Measurements from ENCODE around the gene MDN1.
"Not testable (repeated sequence)": the region's sequence is repeated elsewhere in the genome, so short reads cannot be mapped to it uniquely, and the experiment has no call there.

DNA sequence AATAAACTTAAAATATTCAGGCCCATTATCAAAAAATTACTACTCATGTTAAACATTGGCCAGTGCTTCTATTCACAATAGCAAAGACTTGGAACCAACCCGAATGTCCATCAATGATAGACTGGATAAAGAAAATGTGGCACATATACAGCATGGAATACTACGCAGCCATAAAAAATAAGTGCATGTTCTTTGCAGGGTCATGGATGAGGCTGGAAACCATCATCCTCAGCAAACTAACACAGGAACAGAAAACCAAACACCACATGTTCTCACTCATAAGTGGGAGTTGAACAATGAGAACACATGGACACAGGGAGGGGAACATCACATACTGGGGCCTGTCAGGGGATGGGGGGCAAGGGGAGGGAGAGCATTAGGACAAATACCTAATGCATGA lies 88.3 kb downstream of the MDN1 start:
- TF ChIP-seq, protein P1, sequence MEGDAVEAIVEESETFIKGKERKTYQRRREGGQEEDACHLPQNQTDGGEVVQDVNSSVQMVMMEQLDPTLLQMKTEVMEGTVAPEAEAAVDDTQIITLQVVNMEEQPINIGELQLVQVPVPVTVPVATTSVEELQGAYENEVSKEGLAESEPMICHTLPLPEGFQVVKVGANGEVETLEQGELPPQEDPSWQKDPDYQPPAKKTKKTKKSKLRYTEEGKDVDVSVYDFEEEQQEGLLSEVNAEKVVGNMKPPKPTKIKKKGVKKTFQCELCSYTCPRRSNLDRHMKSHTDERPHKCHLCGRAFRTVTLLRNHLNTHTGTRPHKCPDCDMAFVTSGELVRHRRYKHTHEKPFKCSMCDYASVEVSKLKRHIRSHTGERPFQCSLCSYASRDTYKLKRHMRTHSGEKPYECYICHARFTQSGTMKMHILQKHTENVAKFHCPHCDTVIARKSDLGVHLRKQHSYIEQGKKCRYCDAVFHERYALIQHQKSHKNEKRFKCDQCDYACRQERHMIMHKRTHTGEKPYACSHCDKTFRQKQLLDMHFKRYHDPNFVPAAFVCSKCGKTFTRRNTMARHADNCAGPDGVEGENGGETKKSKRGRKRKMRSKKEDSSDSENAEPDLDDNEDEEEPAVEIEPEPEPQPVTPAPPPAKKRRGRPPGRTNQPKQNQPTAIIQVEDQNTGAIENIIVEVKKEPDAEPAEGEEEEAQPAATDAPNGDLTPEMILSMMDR (IDR thresholded peaks at IDR 0.05) = not testable (repeated sequence)
- TF ChIP-seq POLR2A (IDR thresholded peaks at IDR 0.05) = not testable (repeated sequence)

All from stomach (tissue), 4 donors.